Effector memory CD4-positive, alpha-beta T cell (primary cell): ENCODE data around the gene APOA1.
A peak's percentile ranks its signal among the peaks of the same experiment; 100 is the strongest.
"Not testable (repeated sequence)": the region's sequence is repeated elsewhere in the genome, so short reads cannot be mapped to it uniquely, and the experiment has no call there.

Experiments used
- DNase-seq, 3 donors: peaks; one replicate each; pipeline ENCODE4 v3.0.0-alpha.2; 2020
- H3K27ac ChIP-seq: 2 replicates; pipeline ENCODE4 v1.7.0; 2013; ENCODE audit warnings: mild to moderate bottlenecking, low read length, moderate library complexity; ENCODE audit not compliant: insufficient read depth, poor library complexity, severe bottlenecking
- H3K27me3 ChIP-seq: replicated peaks from 2 replicates; pipeline ENCODE4 v1.7.0; 2013; ENCODE audit warnings: mild to moderate bottlenecking, low read length; ENCODE audit not compliant: insufficient read depth, control insufficient read depth, poor library complexity, severe bottlenecking
- H3K36me3 ChIP-seq: 2 replicates; pipeline ENCODE4 v1.7.0; 2013; ENCODE audit warnings: mild to moderate bottlenecking, low read length, moderate library complexity; ENCODE audit not compliant: control insufficient read depth, insufficient read depth
- H3K4me1 ChIP-seq: 2 replicates; pipeline ENCODE4 v1.7.0; 2013; ENCODE audit warnings: low read length, mild to moderate bottlenecking; ENCODE audit not compliant: control insufficient read depth, insufficient read depth, poor library complexity, severe bottlenecking
- H3K4me3 ChIP-seq: 2 replicates; pipeline ENCODE4 v1.7.0; 2013; ENCODE audit warnings: low read length, low read depth, mild to moderate bottlenecking; ENCODE audit not compliant: insufficient read depth, poor library complexity, severe bottlenecking
- H3K9me3 ChIP-seq: 2 replicates; pipeline ENCODE4 v1.7.0; 2013; ENCODE audit warnings: mild to moderate bottlenecking, low read length, moderate library complexity; ENCODE audit not compliant: control insufficient read depth

APOA1 gene

GRCh38 chr11:116836632-116836991 is 810 bp downstream of the APOA1 start:
- Histone ChIP-seq H3K9me3 (no peaks in the 10 kb centered on the region), H3K4me1 (peaks cover 9% of the 10 kb centered on the region), H3K36me3 (no peaks in the 10 kb centered on the region), H3K27me3 (no peaks in the 10 kb centered on the region), H3K27ac (no peak overlapping the region), H3K4me3 (no peak overlapping the region)
- no peak for DNase-seq

DNA sequence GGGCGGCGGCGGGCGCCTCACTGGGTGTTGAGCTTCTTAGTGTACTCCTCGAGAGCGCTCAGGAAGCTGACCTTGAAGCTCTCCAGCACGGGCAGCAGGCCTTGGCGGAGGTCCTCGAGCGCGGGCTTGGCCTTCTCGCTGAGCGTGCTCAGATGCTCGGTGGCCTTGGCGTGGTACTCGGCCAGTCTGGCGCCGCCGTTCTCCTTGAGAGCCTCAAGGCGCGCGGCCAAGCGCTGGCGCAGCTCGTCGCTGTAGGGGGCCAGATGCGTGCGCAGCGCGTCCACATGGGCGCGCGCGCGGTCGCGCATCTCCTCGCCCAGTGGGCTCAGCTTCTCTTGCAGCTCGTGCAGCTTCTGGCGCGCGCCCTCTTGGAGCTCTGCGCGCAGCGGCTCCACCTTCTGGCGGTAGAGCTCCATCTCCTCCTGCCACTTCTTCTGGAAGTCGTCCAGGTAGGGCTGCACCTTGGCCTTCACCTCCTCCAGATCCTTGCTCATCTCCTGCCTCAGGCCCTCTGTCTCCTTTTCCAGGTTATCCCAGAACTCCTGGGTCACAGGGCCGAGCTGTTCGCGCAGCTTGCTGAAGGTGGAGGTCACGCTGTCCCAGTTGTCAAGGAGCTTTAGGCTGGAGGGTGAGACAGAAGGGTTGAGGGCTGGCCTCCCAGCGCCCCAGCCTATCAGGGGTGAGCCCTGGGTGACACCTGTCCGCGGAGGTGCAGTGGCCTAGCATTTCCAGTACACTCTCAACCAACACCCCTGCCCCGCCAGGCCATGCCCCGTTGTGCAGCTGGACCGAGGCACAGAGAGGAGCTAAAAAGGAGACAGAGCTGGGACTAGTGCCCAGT is 1.4 kb downstream of the APOA1 start:
- no peak overlapping the region for H3K27ac ChIP-seq
- no peaks in the 10 kb centered on the region for H3K9me3 ChIP-seq
- H3K4me1 ChIP-seq: peaks cover 9% of the 10 kb centered on the region

DNA sequence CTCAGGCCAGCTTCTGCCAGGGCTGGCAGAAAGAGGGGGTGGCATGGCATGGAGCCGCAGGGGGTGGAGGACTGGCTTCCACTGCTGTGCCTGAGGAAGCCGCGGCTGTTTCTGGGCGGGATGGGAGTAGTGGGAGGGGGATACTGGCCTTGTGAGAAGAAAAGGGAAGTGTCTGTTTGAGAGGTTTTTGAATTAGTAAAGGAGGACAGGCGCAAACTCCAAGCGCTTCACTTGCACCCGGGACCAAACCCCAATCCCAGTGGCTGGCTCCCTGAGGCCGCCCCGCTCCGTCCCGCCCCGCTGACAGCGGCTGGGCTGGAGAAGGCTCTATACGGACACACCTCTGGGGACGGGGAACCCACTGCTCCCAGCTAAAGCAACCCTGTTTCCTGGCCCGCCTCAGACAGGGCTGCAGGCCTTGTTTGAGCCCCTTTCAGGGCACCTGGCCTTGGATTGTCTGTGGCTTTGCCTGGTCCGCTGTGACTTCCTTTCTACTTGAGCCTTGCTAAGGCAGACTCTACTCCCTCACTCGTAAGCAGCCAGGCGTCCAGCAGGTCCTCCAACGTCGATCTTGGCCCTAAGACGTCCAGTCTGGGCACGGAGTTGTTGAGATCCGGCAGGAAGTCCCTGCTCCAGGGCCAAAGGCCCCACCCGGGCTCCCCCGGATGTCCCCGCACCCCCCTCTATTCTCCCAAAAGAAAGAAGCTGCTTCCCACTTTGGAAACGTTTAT is 2.2 kb downstream of the APOA1 start:
- no peak for DNase-seq
- no peak overlapping the region for H3K27ac ChIP-seq
- H3K4me1 ChIP-seq: peaks cover 9% of the 10 kb centered on the region
- H3K9me3 ChIP-seq: no peaks in the 10 kb centered on the region
- peak overlapping the region; percentile 50 for H3K4me3 ChIP-seq
- no peaks in the 10 kb centered on the region for H3K36me3 ChIP-seq
- no peaks in the 10 kb centered on the region for H3K27me3 ChIP-seq

More for the DNA sequence above, 1.4 kb downstream of the APOA1 start:
- Histone ChIP-seq H3K27me3 (no peaks in the 10 kb centered on the region), H3K36me3 (no peaks in the 10 kb centered on the region), H3K4me3 (peak overlapping the region; percentile 50)
- peak; percentile 44 to 62 (median 58) for DNase-seq

DNA sequence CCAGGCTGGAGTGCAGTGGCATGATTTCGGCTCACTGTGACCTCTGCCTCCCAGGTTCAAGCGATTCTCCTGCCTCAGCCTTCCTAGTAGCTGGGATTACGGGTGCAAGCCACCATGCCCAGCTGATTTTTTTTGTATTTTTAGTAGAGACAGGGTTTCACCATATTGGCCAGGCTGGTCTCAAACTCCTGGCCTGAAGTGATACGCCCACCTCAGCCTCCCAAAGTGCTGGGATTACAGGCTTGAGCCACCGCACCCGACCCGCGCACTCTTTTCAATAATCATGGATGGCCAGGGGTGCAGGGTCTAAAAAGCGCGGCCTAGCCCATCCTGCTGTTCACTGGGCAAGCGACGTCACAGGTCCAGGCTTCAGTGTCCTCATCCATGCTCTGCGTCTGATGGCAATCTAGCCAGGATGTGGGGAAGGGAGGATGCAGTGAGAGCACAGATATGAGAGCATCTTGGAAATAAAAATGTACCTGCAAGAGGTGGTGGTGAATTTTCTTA is 2.8 kb downstream of the APOA1 start:
- H3K36me3 ChIP-seq, DNase-seq, H3K4me3 ChIP-seq, H3K9me3 ChIP-seq, H3K27me3 ChIP-seq, H3K27ac ChIP-seq, H3K4me1 ChIP-seq: not testable (repeated sequence)

- H3K4me3 ChIP-seq: no peak overlapping the region
- H3K27me3 ChIP-seq: no peaks in the 10 kb centered on the region
- no peaks in the 10 kb centered on the region for H3K36me3 ChIP-seq
- no peaks in the 10 kb centered on the region for H3K9me3 ChIP-seq
- H3K4me1 ChIP-seq: peaks cover 9% of the 10 kb centered on the region
- DNase-seq: no peak
- no peak overlapping the region for H3K27ac ChIP-seq
These were observed 3.4 kb downstream of the APOA1 start for GRCh38 chr11:116833816-116834534.

DNA sequence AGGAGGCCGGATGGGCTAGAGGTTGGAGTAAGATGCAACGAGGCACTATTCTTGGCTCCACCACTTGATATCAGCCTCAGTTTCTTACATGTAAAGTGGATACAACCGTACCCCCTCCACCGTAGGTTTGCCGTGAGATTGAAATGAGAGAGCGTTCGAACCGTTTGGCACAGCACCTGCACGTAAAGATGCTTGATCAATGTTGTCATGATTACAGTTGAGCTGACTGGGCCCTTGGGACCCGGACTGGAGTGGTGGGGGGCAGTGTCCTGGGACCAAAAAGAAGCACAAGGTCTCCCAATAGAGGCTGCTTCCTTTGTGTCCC is 4.0 kb downstream of the APOA1 start:
- Histone ChIP-seq H3K9me3 (no peaks in the 10 kb centered on the region), H3K27me3 (no peaks in the 10 kb centered on the region), H3K4me3 (no peak overlapping the region), H3K27ac (no peak overlapping the region), H3K4me1 (peaks cover 9% of the 10 kb centered on the region), H3K36me3 (no peaks in the 10 kb centered on the region)
- DNase-seq: no peak

DNA sequence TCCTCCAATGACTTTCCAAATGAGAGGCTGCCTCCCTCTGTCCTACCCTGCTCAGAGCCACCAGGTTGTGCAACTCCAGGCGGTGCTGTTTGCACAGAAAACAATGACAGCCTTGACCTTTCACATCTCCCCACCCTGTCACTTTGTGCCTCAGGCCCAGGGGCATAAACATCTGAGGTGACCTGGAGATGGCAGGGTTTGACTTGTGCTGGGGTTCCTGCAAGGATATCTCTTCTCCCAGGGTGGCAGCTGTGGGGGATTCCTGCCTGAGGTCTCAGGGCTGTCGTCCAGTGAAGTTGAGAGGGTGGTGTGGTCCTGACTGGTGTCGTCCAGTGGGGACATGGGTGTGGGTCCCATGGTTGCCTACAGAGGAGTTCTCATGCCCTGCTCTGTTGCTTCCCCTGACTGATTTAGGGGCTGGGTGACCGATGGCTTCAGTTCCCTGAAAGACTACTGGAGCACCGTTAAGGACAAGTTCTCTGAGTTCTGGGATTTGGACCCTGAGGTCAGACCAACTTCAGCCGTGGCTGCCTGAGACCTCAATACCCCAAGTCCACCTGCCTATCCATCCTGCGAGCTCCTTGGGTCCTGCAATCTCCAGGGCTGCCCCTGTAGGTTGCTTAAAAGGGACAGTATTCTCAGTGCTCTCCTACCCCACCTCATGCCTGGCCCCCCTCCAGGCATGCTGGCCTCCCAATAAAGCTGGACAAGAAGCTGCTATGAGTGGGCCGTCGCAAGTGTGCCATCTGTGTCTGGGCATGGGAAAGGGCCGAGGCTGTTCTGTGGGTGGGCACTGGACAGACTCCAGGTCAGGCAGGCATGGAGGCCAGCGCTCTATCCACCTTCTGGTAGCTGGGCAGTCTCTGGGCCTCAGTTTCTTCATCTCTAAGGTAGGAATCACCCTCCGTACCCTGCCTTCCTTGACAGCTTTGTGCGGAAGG is 4.8 kb downstream of the APOA1 start:
- no peaks in the 10 kb centered on the region for H3K36me3 ChIP-seq
- H3K9me3 ChIP-seq: no peaks in the 10 kb centered on the region
- no peak overlapping the region for H3K4me3 ChIP-seq
- DNase-seq: no peak
- peaks cover 9% of the 10 kb centered on the region for H3K4me1 ChIP-seq
- no peak overlapping the region for H3K27ac ChIP-seq
- no peaks in the 10 kb centered on the region for H3K27me3 ChIP-seq

DNA sequence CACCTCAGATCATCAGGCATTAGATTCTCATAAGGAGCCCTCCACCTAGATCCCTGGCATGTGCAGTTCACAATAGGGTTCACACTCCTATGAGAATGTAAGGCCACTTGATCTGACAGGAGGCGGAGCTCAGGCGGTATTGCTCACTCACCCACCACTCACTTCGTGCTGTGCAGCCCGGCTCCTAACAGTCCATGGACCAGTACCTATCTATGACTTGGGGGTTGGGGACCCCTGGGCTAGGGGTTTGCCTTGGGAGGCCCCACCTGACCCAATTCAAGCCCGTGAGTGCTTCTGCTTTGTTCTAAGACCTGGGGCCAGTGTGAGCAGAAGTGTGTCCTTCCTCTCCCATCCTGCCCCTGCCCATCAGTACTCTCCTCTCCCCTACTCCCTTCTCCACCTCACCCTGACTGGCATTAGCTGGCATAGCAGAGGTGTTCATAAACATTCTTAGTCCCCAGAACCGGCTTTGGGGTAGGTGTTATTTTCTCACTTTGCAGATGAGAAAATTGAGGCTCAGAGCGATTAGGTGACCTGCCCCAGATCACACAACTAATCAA is 5.6 kb downstream of the APOA1 start:
- Histone ChIP-seq H3K4me3 (no peak overlapping the region), H3K9me3 (no peaks in the 10 kb centered on the region), H3K27ac (no peak overlapping the region), H3K4me1 (peaks cover 9% of the 10 kb centered on the region), H3K27me3 (no peaks in the 10 kb centered on the region), H3K36me3 (no peaks in the 10 kb centered on the region)
- no peak for DNase-seq
